ENCODE data around the gene APLP1. TPM values are rescaled to one million over a fixed set of nuclear protein-coding genes. Genes with fewer than 3 reads are reported as not detected.
A peak's percentile ranks its signal among the peaks of the same experiment; 100 is the strongest.

Gene APLP1
- total RNA-seq: 23.9 TPM
- long read RNA-seq, transcript APLP1-201 (17 exons, 2,495 nt): major isoform, 14 of 68 reads
- long read RNA-seq, partial matches to known transcripts: 4 of 68 reads
- long read RNA-seq, other reads (novel, unspliced or antisense): 50 of 68 reads

DNA sequence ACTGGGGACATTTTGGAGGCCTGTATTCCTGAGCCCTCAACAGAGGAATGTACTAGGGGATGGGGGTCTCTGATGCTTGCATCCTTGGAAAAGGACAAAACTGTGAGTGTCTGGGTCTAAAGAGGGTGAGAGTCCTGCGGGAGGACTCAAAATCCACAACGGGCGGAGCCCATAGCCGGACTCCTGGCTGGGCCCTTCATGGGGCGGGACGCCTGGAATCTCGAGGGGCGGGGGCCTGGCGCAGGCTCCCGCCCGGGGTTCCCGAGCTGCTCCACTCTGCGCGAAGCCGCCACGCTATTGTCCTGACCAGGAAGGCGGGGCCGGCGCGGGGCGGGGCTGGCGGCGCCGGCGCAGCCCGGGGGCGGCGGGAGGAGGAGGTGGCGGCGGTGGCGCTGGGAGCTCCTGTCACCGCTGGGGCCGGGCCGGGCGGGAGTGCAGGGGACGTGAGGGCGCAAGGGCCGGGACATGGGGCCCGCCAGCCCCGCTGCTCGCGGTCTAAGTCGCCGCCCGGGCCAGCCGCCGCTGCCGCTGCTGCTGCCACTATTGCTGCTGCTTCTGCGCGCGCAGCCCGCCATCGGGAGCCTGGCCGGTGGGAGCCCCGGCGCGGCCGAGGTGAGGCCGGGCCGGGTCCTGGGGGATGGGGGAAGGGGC lies at the start of gene APLP1:
Gene APLP1 (plus strand): TSS at position 403 of the 651 bp plus-strand sequence. CDS start 63 bp downstream, at position 466.
- no peaks in the 10 kb centered on the region for H3K36me3 ChIP-seq

GRCh38 chr19:35822579-35822978 lies 45.8 kb upstream of the APLP1 start:
- no peaks in the 10 kb centered on the region for H3K4me1 ChIP-seq
- TF ChIP-seq CTCF (IDR thresholded peaks at IDR 0.05; ENCODE audit: borderline replicate concordance): no peak
- DNase-seq: no peak
- peaks cover 76% of the 10 kb centered on the region for H3K27me3 ChIP-seq (ENCODE audit: low read depth)
- no peak overlapping the region for H3K27ac ChIP-seq (replicated peaks)
- intact Hi-C loops (cut with micrococcal nuclease): no loop called here
- H3K36me3 ChIP-seq: no peaks in the 10 kb centered on the region
- no peaks in the 10 kb centered on the region for H3K9me3 ChIP-seq (replicated peaks)
- H3K4me3 ChIP-seq: no peak overlapping the region

More for the DNA sequence above, at the start of gene APLP1:
- no peak for TF ChIP-seq CTCF (IDR thresholded peaks at IDR 0.05; ENCODE audit: borderline replicate concordance)
- peak within 1 kb of the TSS; percentile 40 for H3K27ac ChIP-seq (replicated peaks)
- H3K9me3 ChIP-seq (replicated peaks): no peaks in the 10 kb centered on the region
- peak; percentile 74 for DNase-seq
- peak within 1 kb of the TSS; percentile 75 for H3K4me3 ChIP-seq
- peaks cover 24% of the 10 kb centered on the region for H3K4me1 ChIP-seq
- intact Hi-C loops (cut with micrococcal nuclease): no loop called here
- H3K27me3 ChIP-seq (ENCODE audit: low read depth): peaks cover 74% of the 10 kb centered on the region

GRCh38 chr19:35824150-35824549 lies 44.2 kb upstream of the APLP1 start:
- Histone ChIP-seq H3K4me1 (no peaks in the 10 kb centered on the region), H3K4me3 (no peak overlapping the region), H3K27me3 (ENCODE audit: low read depth) (peaks cover 62% of the 10 kb centered on the region), H3K27ac (replicated peaks) (no peak overlapping the region), H3K9me3 (replicated peaks) (no peaks in the 10 kb centered on the region), H3K36me3 (no peaks in the 10 kb centered on the region)
- no peak for DNase-seq
- intact Hi-C loops (cut with micrococcal nuclease): no loop called here
- no peak for TF ChIP-seq CTCF (IDR thresholded peaks at IDR 0.05; ENCODE audit: borderline replicate concordance)

- Histone ChIP-seq H3K4me3 (no peak overlapping the region), H3K4me1 (no peaks in the 10 kb centered on the region), H3K27me3 (ENCODE audit: low read depth) (peaks cover 74% of the 10 kb centered on the region), H3K27ac (replicated peaks) (no peak overlapping the region), H3K9me3 (replicated peaks) (no peaks in the 10 kb centered on the region), H3K36me3 (no peaks in the 10 kb centered on the region)
- no peak for TF ChIP-seq CTCF (IDR thresholded peaks at IDR 0.05; ENCODE audit: borderline replicate concordance)
- DNase-seq: peak; percentile 53
- intact Hi-C loops (cut with micrococcal nuclease): no loop called here
These were observed 39.6 kb upstream of the APLP1 start for GRCh38 chr19:35828692-35829301.

- H3K27me3 ChIP-seq (ENCODE audit: low read depth): peaks cover 77% of the 10 kb centered on the region
- H3K36me3 ChIP-seq: no peaks in the 10 kb centered on the region
- no peaks in the 10 kb centered on the region for H3K4me1 ChIP-seq
- H3K4me3 ChIP-seq: no peak overlapping the region
- intact Hi-C loops (cut with micrococcal nuclease): no loop called here
- no peak for TF ChIP-seq CTCF (IDR thresholded peaks at IDR 0.05; ENCODE audit: borderline replicate concordance)
- DNase-seq: no peak
- H3K27ac ChIP-seq (replicated peaks): no peak overlapping the region
- no peaks in the 10 kb centered on the region for H3K9me3 ChIP-seq (replicated peaks)
These were observed 37.4 kb upstream of the APLP1 start for GRCh38 chr19:35830986-35831385.

Data from left ventricle myocardium inferior (tissue), 1 donor.